Neural cell (in vitro differentiated cells): ENCODE data around the gene FAM9C.

ENCODE experiments used
- CTCF ChIP-seq: fragments of 450-650 bp; IDR thresholded peaks from 2 replicates; pipeline ENCODE4 v1.5.1; 2014; ENCODE audit warnings: antibody characterized with exemption, mild to moderate bottlenecking, moderate library complexity; ENCODE audit not compliant: poor library complexity, severe bottlenecking
- EP300 ChIP-seq: fragments of 450-650 bp; conservative IDR thresholded peaks from 2 replicates; pipeline ENCODE4 v1.6.1; 2014; ENCODE audit warnings: antibody characterized with exemption, mild to moderate bottlenecking, moderate library complexity; ENCODE audit not compliant: poor library complexity, severe bottlenecking
- EZH2 ChIP-seq: fragments of 200-600, 300-800 bp; shearing (Covaris generic), sonication (generic); IDR thresholded peaks from 2 replicates; pipeline ENCODE4 v1.6.1; 2014; ENCODE audit warnings: antibody characterized with exemption, low read length, borderline replicate concordance, mild to moderate bottlenecking; ENCODE audit not compliant: insufficient read depth, poor library complexity, severe bottlenecking
- POLR2AphosphoS5 ChIP-seq: IDR thresholded peaks from 2 replicates; pipeline ENCODE4 v1.6.1; 2012
- RAD21 ChIP-seq: fragments of 450-650 bp; conservative IDR thresholded peaks from 2 replicates; pipeline ENCODE4 v1.6.1; 2014; ENCODE audit warnings: antibody characterized with exemption, mild to moderate bottlenecking, moderate library complexity
- SMC3 ChIP-seq: fragments of 450-650 bp; conservative IDR thresholded peaks from 2 replicates; pipeline ENCODE4 v1.6.1; 2014; ENCODE audit warnings: antibody characterized with exemption, mild to moderate bottlenecking, moderate library complexity; ENCODE audit not compliant: poor library complexity

GRCh38 chrX:13051529-13052172 lies 7.2 kb upstream of the FAM9C start:
- no peak for TF ChIP-seq POLR2AphosphoS5
- TF ChIP-seq CTCF, result no peak
- no peak for TF ChIP-seq EP300
- no peak for TF ChIP-seq EZH2
- no peak for TF ChIP-seq SMC3
- TF ChIP-seq RAD21, result no peak
